GM12864 (cell line): ENCODE results near the gene MTREX.
A peak's percentile ranks its signal among the peaks of the same experiment; 100 is the strongest.

ENCODE experiments used
- DNase-seq: peaks from one replicate; pipeline ENCODE4 v3.0.0-alpha.2; 2011; ENCODE audit warnings: low read depth
- H3K4me3 ChIP-seq: 2 replicates; pipeline ENCODE4 v1.5.1; 2011; ENCODE audit warnings: mild to moderate bottlenecking, low read depth, low read length, control low read depth
- TF ChIP-seq, protein P1 (sequence below): IDR thresholded peaks from 2 replicates; pipeline ENCODE4 v1.5.1; 2011; ENCODE audit warnings: low read depth, mild to moderate bottlenecking, moderate library complexity, low read length, control low read depth, inconsistent platforms; ENCODE audit errors: missing control alignments

Gene MTREX

DNA sequence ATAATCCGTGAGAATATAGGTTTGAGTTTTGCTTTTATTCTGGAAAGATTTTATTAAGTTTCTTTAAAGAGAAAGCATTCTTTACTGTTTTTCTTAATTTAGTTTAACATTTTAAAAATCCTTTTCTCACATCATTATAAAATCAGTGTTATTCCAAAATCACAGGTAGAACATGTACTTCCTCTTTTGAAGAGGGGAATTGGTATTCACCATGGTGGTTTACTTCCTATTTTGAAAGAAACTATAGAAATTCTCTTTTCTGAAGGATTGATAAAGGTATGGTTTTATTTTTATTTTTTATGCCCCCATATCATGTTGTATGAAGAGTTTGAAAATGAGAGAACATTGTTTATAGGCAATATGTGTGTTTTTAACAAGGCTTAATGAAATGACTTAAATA, 43.0 kb downstream of the MTREX start:
- TF ChIP-seq, protein P1, sequence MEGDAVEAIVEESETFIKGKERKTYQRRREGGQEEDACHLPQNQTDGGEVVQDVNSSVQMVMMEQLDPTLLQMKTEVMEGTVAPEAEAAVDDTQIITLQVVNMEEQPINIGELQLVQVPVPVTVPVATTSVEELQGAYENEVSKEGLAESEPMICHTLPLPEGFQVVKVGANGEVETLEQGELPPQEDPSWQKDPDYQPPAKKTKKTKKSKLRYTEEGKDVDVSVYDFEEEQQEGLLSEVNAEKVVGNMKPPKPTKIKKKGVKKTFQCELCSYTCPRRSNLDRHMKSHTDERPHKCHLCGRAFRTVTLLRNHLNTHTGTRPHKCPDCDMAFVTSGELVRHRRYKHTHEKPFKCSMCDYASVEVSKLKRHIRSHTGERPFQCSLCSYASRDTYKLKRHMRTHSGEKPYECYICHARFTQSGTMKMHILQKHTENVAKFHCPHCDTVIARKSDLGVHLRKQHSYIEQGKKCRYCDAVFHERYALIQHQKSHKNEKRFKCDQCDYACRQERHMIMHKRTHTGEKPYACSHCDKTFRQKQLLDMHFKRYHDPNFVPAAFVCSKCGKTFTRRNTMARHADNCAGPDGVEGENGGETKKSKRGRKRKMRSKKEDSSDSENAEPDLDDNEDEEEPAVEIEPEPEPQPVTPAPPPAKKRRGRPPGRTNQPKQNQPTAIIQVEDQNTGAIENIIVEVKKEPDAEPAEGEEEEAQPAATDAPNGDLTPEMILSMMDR, result no peak
- no peak overlapping the region for H3K4me3 ChIP-seq
- no peak for DNase-seq

DNA sequence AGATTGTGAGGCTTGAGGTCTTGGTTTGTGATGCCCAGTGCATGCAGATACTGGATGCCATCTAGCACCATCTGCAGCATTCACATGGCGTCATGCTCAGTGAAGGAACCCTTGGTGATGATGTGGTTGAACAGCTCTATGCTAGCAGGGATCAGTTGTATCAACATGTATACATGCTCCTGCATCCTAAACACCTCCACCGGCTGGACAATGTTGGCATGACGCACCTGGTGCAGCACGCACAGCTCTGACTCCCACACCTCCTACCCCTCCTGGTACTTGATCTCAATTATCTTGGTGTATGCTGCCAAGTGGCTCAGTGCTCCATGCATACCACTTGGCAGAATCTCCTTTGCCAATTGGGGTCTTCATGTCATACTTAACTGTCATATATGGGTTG, 49.1 kb downstream of the MTREX start:
- H3K4me3 ChIP-seq, result no peak overlapping the region
- TF ChIP-seq, protein P1, result no peak
- no peak for DNase-seq

DNA sequence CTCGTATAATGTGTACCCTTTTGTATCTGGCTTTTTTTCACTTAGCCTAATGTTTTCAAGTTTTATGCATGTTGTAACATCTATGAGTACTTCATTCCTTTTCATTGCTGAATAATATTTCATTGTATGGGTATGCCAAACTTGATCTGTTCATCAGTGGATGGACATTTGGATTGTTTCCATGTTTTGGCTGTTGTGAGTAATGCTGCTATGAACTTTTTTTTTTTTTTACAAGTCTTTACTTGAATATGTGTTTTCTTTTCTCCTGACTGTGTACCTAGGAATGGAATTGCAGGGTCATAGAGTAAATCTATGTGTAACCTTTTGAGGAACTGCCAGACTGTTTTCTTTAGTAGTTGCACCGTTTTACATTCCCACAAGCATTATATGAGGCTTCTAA, 52.4 kb downstream of the MTREX start:
- TF ChIP-seq, protein P1, result no peak
- no peak for DNase-seq

DNA sequence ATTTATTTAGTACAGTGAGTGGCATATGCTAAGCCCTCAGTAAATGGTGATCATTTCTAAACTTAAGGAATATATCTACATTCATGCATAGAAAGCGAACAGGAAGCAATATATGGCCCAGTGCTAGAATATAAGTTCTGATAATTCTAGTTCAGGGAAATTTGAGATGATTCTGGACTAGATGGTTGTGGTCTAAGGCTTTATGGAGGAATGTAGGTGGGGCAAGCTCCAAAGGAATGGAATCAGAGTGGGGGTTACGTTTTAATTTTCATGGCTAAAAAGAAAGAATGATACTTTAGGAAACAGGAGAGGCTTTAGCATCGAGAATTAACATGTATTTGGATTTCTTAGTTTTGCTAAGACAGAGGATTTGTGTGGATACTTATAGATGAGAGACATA, 56.1 kb downstream of the MTREX start:
- TF ChIP-seq, protein P1, result no peak
- DNase-seq, result no peak
- H3K4me3 ChIP-seq, result no peak overlapping the region

More for the DNA sequence above, 52.4 kb downstream of the MTREX start:
- no peak overlapping the region for H3K4me3 ChIP-seq

DNA sequence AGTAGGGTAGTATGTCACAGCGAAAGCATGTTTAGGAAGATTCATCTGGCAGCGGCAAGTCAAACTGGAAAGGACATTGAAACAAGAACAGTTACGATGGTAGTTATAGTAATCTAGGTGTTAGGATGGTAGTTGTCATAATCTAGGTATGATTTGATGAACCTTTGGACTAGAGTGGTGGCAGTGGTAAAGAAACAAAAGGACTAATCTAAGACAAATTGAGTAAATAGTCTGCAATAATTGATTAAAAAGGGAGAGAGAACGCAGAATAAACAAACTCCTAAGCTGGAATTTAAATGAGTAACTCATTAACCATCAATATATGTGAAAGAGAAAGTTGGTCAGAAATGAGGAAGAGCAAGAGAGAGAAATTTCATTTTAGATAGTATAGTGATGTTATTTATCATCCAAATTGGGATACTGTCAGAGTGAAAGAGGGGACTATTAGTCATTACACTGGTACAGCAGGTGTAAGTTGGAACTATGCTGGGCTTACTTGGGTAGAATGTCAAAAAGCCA, 56.8 kb downstream of the MTREX start:
- DNase-seq, result peak; percentile 38
- TF ChIP-seq, protein P1, result no peak
- no peak overlapping the region; the same call in 1 of the 2 replicates for H3K4me3 ChIP-seq

DNA sequence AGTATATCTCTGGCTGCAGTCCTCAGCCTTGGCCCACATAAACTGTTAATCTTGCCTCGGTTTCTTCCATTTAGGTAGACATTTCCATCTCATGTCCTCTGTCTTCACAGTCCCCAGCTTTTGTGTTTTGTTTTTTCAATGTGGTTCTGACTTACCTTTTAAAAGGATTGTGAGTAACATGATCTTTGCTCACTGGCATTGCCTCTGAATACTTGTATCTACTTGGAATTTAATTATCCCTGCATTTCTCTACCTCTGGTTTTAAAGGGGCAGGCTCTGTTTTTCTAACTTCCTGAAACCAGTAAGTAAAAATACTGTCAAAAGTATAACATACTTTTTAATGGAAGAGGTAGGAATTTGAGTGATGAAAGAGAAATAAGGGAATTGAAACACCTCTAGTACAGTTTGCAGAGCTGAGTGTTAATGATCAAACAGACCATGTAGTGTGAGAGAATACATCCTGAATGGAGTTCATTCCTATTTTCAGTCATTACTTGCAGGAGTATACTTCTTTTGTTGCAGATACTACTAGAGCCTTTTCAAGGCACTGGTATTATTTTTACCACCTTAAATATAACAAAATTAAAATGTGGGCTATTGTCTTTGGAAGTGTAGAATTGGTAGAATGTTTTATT, 62.6 kb downstream of the MTREX start:
- TF ChIP-seq, protein P1, result no peak
- no peak overlapping the region for H3K4me3 ChIP-seq
- DNase-seq, result no peak

DNA sequence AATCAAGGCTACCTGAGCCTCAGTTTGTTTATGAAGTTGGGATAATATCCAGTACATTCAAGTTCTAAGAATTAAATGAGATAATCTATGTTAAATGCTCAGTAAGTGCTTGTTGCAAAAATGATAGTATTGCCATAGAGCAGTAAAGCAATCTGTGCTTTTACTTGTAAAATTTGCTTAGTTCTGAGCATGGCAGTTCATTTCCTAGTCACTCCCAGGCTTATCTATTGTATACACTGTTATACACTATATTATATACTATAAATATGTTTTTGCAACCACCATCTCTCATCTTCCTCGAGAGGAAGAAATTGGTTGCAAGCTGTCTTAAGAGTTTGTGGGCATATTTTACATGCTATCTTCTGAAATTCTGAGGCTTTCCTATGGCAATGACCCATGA, 63.4 kb downstream of the MTREX start:
- TF ChIP-seq, protein P1, result no peak

More for the DNA sequence above, 63.4 kb downstream of the MTREX start:
- no peak for DNase-seq
- H3K4me3 ChIP-seq, result no peak overlapping the region
